ENCODE results near the gene PDGFRB. TPM values are rescaled to one million over a fixed set of nuclear protein-coding genes. Genes with fewer than 3 reads are reported as not detected.

PDGFRB gene
- total and polyA plus RNA-seq, 4 donors: 33.6 to 215 (median 78.3) TPM

- H3K4me3 ChIP-seq: no peak overlapping the region
- WGBS, 2 donors: 69 to 72% methylated on average over 18 of the region's 18 CpGs
- H3K9ac ChIP-seq (ENCODE audit: insufficient read depth in 1 of 2, low read length in 2 of 2): no peak overlapping the region
- TF ChIP-seq CTCF (IDR thresholded peaks at IDR 0.05; ENCODE audit: control extremely low read depth, extremely low read depth): no peak
- peaks cover 0 to 34% (median 7%) of the 10 kb centered on the region in 5 donors for H3K4me1 ChIP-seq (ENCODE audit: control insufficient read depth in 5 of 5, insufficient read depth in 5 of 5, low read length in 5 of 5)
- DNase-seq (peak; percentile 63 to 80 (median 72)), ATAC-seq (ENCODE audit: insufficient read depth, low FRiP score) (peak; percentile 56)
- peak overlapping the region; percentile 26 to 41 for H3K27ac ChIP-seq (ENCODE audit: low read depth in 1 of 2, low read length in 1 of 2)
- H3K36me3 ChIP-seq (ENCODE audit: control insufficient read depth in 4 of 4, insufficient read depth in 4 of 4, low read length in 4 of 4): no peaks in the 10 kb centered on the region
- no peaks in the 10 kb centered on the region for H3K27me3 ChIP-seq (ENCODE audit: control insufficient read depth in 3 of 3, insufficient read depth in 3 of 3, low read length in 2 of 3)
- no peaks in the 10 kb centered on the region for H3K9me3 ChIP-seq (ENCODE audit: control insufficient read depth in 4 of 4, insufficient read depth in 3 of 4, low read length in 3 of 4)
These were observed 24.8 kb upstream of the PDGFRB start for GRCh38 chr5:150180241-150181026.

DNA sequence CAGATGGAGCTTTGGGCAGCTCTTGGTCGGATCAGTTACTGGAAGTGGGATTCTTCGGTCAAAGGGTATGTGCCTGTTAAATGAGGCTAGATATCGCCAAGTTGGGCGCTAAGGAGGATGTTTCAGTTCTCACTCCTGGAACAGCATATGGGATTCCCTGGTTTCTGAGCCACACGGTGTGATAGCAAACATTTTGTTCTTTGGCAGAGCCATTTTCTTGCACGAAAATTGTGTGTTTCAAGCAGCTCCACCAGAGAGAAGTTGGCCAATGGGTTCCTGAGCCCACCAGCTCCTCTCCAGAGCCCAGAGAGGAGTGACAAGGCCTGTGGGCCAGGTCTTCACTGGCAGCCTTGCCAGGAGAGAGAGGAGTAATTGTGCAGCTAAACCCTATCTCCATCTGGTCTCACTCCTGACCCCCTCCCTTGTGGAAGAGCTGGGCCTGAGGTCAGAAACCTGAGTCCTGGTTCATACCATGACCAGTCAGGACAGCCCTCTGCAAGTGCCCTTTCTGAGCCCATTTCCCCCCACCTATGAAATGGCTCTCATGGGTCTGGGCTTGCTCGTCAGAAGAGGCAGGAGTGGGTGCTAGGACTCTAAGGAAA, 23.5 kb upstream of the PDGFRB start:
- ATAC-seq (ENCODE audit: insufficient read depth, low FRiP score) (no peak), DNase-seq (no peak)
- Histone ChIP-seq H3K9me3 (ENCODE audit: control insufficient read depth in 4 of 4, insufficient read depth in 3 of 4, low read length in 3 of 4) (no peaks in the 10 kb centered on the region), H3K9ac (ENCODE audit: insufficient read depth in 1 of 2, low read length in 2 of 2) (no peak overlapping the region), H3K36me3 (ENCODE audit: control insufficient read depth in 4 of 4, insufficient read depth in 4 of 4, low read length in 4 of 4) (no peaks in the 10 kb centered on the region), H3K4me3 (no peak overlapping the region), H3K4me1 (ENCODE audit: control insufficient read depth in 5 of 5, insufficient read depth in 5 of 5, low read length in 5 of 5) (peaks cover 0 to 40% (median 7%) of the 10 kb centered on the region in 5 donors), H3K27ac (ENCODE audit: low read depth in 1 of 2, low read length in 1 of 2) (peak overlapping the region in 1 of 2 donors; percentile 40), H3K27me3 (ENCODE audit: control insufficient read depth in 3 of 3, insufficient read depth in 3 of 3, low read length in 2 of 3) (no peaks in the 10 kb centered on the region)
- no peak for TF ChIP-seq CTCF (IDR thresholded peaks at IDR 0.05; ENCODE audit: control extremely low read depth, extremely low read depth)
- WGBS, 2 donors: 90 to 95% methylated on average over 7 of the region's 7 CpGs

- no peak for TF ChIP-seq CTCF (IDR thresholded peaks at IDR 0.05; ENCODE audit: control extremely low read depth, extremely low read depth)
- ATAC-seq (ENCODE audit: insufficient read depth, low FRiP score): no peak
- Histone ChIP-seq H3K4me1 (ENCODE audit: control insufficient read depth in 5 of 5, insufficient read depth in 5 of 5, low read length in 5 of 5) (peaks cover 0 to 49% (median 7%) of the 10 kb centered on the region in 5 donors), H3K27me3 (ENCODE audit: control insufficient read depth in 3 of 3, insufficient read depth in 3 of 3, low read length in 2 of 3) (no peaks in the 10 kb centered on the region), H3K9me3 (ENCODE audit: control insufficient read depth in 4 of 4, insufficient read depth in 3 of 4, low read length in 3 of 4) (no peaks in the 10 kb centered on the region), H3K27ac (ENCODE audit: low read depth in 1 of 2, low read length in 1 of 2) (no peak overlapping the region), H3K4me3 (no peak overlapping the region), H3K9ac (ENCODE audit: insufficient read depth in 1 of 2, low read length in 2 of 2) (no peak overlapping the region), H3K36me3 (ENCODE audit: control insufficient read depth in 4 of 4, insufficient read depth in 4 of 4, low read length in 4 of 4) (no peaks in the 10 kb centered on the region)
- WGBS, 2 donors: 53 to 56% methylated on average over 4 of the region's 4 CpGs
- no peak for DNase-seq
These were observed 22.6 kb upstream of the PDGFRB start for GRCh38 chr5:150178262-150178661.

Data from lung (tissue), 12 donors.